GM12873 (cell line): ENCODE data around the gene MRPL45.

ENCODE experiments used
- CTCF ChIP-seq: IDR thresholded peaks from 2 replicates; pipeline ENCODE4 v1.5.1; 2012; ENCODE audit warnings: low read depth, mild to moderate bottlenecking, moderate library complexity, low read length, control low read depth; ENCODE audit not compliant: insufficient read depth; ENCODE audit errors: missing control alignments

MRPL45 gene

GRCh38 chr17:38324772-38325171, 27.8 kb downstream of the MRPL45 start:
- TF ChIP-seq CTCF: no peak

DNA sequence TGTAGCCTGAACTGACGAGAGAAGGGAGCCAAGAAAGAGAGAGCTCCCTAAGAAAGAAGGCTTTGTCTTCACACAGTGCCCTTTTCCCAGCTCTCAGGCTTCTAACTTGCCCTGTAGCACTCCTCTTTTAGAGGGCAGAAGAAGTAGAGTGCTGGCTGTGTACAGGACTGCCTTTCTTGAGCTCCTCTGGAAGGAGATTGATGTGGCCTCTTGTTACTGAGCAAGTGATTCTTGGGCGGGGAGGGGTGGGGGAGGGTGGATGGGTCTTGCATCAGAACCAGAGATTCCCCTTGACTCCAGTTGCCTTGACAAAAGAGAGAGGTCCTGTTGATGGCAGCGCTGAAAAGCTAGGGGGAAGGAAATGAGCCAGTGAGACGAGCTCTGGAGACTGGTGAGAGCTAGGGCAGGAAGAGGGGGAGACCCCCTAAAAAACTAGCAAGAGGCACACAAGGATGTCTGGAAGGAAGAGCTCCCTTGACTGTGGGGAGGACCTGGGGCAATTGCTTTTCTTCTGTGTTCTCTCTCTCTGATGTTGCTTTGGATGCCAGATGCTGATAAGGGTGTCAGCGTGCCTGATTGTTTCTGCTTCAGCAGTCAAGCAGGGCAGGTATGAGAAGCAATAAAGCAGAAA, 28.4 kb downstream of the MRPL45 start:
- no peak for TF ChIP-seq CTCF

- no peak for TF ChIP-seq CTCF
Measured at GRCh38 chr17:38326996-38327792, 30.2 kb downstream of the MRPL45 start.

GRCh38 chr17:38327936-38328335, 31.0 kb downstream of the MRPL45 start:
- TF ChIP-seq CTCF: no peak

DNA sequence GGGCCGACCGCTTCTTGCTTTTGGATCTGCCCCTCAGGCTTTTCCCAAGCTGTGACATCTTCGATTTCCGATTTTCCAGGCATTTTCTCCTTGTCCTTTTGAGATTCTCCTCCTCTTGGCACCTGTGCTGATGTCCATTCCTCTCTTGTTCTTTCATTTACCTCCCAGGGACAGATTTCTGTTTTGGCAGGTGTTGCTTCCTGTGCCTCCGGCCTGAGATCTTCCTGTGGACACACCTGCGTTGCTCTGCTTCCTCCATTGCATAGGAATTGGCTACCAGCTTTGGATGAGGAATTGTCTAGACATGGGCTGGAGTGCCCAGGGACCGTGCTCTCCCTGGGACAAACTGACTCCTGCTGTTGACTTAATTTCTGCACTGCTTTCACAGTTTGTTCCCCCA, 31.7 kb downstream of the MRPL45 start:
- no peak for TF ChIP-seq CTCF

DNA sequence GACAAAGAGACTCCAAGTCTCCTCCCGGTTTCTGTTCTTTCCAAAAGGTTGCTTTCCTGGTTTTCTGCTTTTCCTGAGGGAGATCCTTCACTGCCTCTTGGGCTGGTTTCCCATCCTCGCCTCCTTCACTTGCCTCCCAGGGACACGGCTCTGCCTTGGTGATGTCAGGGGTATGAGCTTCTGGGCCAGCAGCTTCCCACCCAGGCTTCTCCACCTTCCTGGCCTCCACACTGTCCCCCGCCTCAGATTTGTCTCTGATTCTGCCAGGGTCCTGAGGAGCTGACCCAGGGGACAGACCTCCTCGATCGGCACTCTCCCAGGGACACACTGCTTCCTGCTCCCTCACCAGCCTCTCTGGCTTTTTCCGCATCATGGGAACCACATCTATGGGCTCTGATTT, 32.3 kb downstream of the MRPL45 start:
- TF ChIP-seq CTCF: no peak

DNA sequence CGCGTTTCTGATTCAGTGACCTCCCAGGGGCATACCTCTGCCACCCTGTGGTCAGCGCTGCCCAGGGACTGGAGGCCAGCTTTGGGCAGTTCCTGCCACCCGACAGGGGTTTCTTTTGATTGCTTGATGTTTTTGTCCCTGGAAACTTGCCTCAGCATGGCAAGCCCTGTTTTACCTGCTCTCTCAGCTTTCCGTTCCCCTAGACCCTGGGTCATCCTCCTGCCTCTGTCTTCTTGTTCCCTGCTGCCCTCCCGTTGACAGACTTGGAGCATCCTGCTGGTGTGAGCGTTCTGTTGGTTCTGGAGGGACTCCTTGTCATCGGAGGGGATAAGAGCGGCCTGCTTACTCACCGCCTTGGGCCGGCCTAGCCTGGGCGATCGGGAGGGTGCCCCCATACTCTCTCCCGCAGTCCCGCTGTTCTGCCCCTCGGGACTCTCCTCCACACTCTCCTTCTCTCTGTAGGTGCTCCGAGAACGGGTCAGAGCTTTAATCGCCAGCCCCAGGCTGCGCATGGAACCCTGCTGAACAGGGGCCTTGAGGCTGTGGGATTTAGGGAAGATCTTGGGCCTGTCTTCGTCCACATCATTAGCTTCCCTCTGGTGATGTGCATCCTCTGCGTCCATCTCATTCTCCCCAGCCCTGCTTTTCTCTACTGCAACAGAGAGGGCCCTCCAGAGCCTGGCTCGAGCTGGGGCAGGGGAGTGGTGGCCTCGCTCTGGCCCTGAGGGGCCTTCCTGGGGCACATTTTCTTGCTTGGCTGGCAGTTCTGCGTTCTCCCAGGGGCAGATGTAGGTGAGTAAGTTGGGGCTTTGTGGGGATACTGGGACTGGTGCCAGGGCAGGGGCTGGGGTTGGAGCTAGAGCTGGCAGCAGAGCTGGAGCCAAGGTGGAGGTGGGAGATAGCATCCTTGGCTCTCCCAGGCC, 33.1 kb downstream of the MRPL45 start:
- TF ChIP-seq CTCF: no peak
